Spleen (tissue), 11 donors: ENCODE data around the gene NT5DC2. TPM values are rescaled to one million over a fixed set of nuclear protein-coding genes. Genes with fewer than 3 reads are reported as not detected.
"Not testable (repeated sequence)": the region's sequence is repeated elsewhere in the genome, so short reads cannot be mapped to it uniquely, and the experiment has no call there.

ENCODE experiments used
- DNase-seq: peaks from one replicate; pipeline ENCODE4 v3.0.0-alpha.2; 2020
- H3K27ac ChIP-seq, 8 donors: fragments of 200-600 bp; sonication (generic) in 7 of 8; 1 replicate in 4 of 8; 2 replicates in 4 of 8; pipeline versions ENCODE4 v1.5.0 to v1.8.0; 2016 to 2021; ENCODE audit warnings: inconsistent platforms in 4 of 8, mild to moderate bottlenecking in 4 of 8, moderate library complexity in 1 of 8
- H3K27me3 ChIP-seq, 7 donors: fragments of 200-600 bp; sonication (generic) in 6 of 7; replicated peaks in 1 of 7; 1 replicate in 4 of 7; 2 replicates in 3 of 7; pipeline versions ENCODE4 v1.5.0 to v1.8.0; 2016 to 2021; ENCODE audit warnings: inconsistent platforms in 3 of 7, mild to moderate bottlenecking in 1 of 7
- H3K36me3 ChIP-seq, 6 donors: fragments of 200-600 bp; sonication (generic) in 5 of 6; 1 replicate in 4 of 6; 2 replicates in 2 of 6; pipeline versions ENCODE4 v1.5.0 to v1.8.0; 2016 to 2021; ENCODE audit warnings: inconsistent platforms in 2 of 6
- H3K4me1 ChIP-seq, 6 donors: fragments of 200-600 bp; sonication (generic) in 5 of 6; 1 replicate in 3 of 6; 2 replicates in 3 of 6; pipeline versions ENCODE4 v1.5.0 to v1.8.0; 2016 to 2021; ENCODE audit warnings: inconsistent platforms in 3 of 6
- H3K4me3 ChIP-seq, 8 donors: fragments of 200-600 bp; sonication (generic) in 7 of 8; 1 replicate in 4 of 8; 2 replicates in 4 of 8; pipeline versions ENCODE4 v1.5.0 to v1.8.0; 2016 to 2021; ENCODE audit warnings: inconsistent platforms in 4 of 8, mild to moderate bottlenecking in 4 of 8, moderate library complexity in 2 of 8
- H3K9me3 ChIP-seq, 8 donors: fragments of 200-600 bp; sonication (generic) in 7 of 8; 1 replicate in 4 of 8; 2 replicates in 4 of 8; pipeline versions ENCODE4 v1.5.0 to v1.8.0; 2016 to 2021; ENCODE audit warnings: inconsistent platforms in 4 of 8
- POLR2A ChIP-seq, 3 donors: fragments of 450-650 bp; IDR thresholded peaks; one replicate each; pipeline ENCODE4 v1.5.1; 2017; ENCODE audit warnings: antibody characterized with exemption in 3 of 3, mild to moderate bottlenecking in 1 of 3
- POLR2AphosphoS5 ChIP-seq, 3 donors: sonication (generic); formaldehyde crosslinking; IDR thresholded peaks; one replicate each; pipeline ENCODE4 v1.5.1; 2017; ENCODE audit warnings: antibody characterized with exemption in 3 of 3
- WGBS, 5 donors: extraction: QIAGEN DNeasy Blood & Tissue Kit in 3 of 5; methylation state at CpG; one replicate each; pipeline versions ENCODE4 v1.1.5 to v1.1.7; 2013 to 2018; 5-methylcytosine and 5-hydroxymethylcytosine counted together
- intact Hi-C: fragments of 100-400 bp; cut with DNase I; formaldehyde crosslinking; loops from one replicate; pipeline ENCODE4 v1.15.0; 2023; ENCODE audit warnings: low total_unique reads
- polyA plus RNA-seq, 3 donors: library from polyadenylated mRNA; stranded (reverse); fragments of 200-250 nt; gene quantifications; one replicate each; pipeline ENCODE4 v1.2.1, GENCODE V29; 2013
- total RNA-seq, 7 donors: library from RNA; depleted of rRNA in 3 of 7; stranded (reverse); fragments of >200 nt in 3 of 7; fragmentation: NEBNext Ultra II Directional in 4 of 7; extraction: Animal tissue kit (Norgen Biotek cat#: 25700) in 4 of 7; gene quantifications; one replicate each; pipeline versions ENCODE4 v1.1.0 to v1.2.1, GENCODE V29; 2016 to 2021
- TF ChIP-seq, protein P1 (sequence below), 11 experiments: fragments of 200-600 bp in 7 of 11; fragments of 450-650 bp in 4 of 11; sonication (generic) in 4 of 11; IDR thresholded peaks in 8 of 11; conservative IDR thresholded peaks in 3 of 11; 1 replicate in 7 of 11; 2 replicates in 4 of 11; pipeline versions ENCODE4 v1.4.0 to v1.8.0; 2016 to 2021; ENCODE audit warnings: antibody characterized with exemption in 11 of 11, inconsistent platforms in 4 of 11, mild to moderate bottlenecking in 1 of 11
- donor health status: healthy with polysubstance abuse.
- donor health status: DM: no; HTN: no; CAD: no; lungs with moderate emphysema.
- donor health status: DM: no; HTN: no; CAD: no.
- donor health status: Bipolar disorder and iron deficiency.
- donor health status: healthy.
- donor health status: DM: no; HTN: no; CAD: no.
- donor health status: DM: yes; HTN: yes; CAD: no.

NT5DC2 gene
- total and polyA plus RNA-seq, 10 donors = 7.8 to 26.0 (median 11.3) TPM

DNA sequence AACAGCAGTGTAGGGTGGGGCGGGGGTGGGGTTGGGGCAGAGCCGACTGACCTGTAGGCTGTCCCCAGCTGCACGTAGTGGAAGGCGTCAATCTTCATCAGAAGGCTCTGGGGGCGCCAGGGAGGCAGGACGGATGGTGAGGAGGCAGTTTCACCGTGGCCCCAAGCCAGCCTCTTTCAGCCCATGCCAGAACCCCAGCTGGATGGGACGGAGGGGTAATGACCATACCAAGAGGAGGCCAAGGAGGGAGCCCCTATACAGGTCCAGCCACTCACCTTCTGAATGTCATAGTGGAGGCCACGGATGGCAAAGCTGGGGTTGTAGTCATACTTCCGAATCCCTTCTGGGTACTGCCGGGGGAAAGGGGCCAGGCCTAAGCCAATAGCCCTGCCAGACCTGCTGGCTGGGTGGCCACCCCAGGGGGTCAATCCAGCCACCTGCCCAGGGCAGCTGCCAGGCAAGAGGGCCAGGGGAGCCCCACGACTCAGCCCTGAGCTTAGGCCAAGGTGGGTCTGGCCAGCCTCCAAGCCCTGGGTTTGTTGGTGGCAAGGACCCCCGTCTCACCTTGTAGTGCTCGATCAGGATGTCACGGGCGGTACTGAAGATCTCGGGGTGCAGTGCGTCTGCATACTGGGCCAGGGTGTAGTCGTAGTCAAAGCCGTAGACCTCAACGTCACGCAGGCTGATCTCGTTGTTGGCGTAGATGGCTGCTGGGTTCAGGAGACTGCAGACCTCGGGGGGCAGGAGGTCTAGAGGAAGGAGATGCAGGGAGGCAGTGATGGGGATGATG lies 4.9 kb downstream of the NT5DC2 start:
- intact Hi-C loops = no loop called here
- TF ChIP-seq POLR2AphosphoS5 (IDR thresholded peaks at IDR 0.05) = peak in 2 of 3 donors; percentile 27 to 72
- TF ChIP-seq, protein P1, sequence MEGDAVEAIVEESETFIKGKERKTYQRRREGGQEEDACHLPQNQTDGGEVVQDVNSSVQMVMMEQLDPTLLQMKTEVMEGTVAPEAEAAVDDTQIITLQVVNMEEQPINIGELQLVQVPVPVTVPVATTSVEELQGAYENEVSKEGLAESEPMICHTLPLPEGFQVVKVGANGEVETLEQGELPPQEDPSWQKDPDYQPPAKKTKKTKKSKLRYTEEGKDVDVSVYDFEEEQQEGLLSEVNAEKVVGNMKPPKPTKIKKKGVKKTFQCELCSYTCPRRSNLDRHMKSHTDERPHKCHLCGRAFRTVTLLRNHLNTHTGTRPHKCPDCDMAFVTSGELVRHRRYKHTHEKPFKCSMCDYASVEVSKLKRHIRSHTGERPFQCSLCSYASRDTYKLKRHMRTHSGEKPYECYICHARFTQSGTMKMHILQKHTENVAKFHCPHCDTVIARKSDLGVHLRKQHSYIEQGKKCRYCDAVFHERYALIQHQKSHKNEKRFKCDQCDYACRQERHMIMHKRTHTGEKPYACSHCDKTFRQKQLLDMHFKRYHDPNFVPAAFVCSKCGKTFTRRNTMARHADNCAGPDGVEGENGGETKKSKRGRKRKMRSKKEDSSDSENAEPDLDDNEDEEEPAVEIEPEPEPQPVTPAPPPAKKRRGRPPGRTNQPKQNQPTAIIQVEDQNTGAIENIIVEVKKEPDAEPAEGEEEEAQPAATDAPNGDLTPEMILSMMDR (IDR thresholded peaks at IDR 0.05 in 8 of 11, conservative IDR thresholded peaks at IDR 0.05 in 3 of 11) = no peak
- WGBS, 5 donors = 86 to 93% (median 89%) methylated on average over 22 to 25 of the region's 25 CpGs
- Histone ChIP-seq H3K4me1 (peaks cover 18 to 80% (median 43%) of the 10 kb centered on the region in 6 donors), H3K27me3 (peaks cover 0 to 17% (median 5%) of the 10 kb centered on the region in 7 donors), H3K4me3 (no peak overlapping the region), H3K9me3 (no peaks in the 10 kb centered on the region), H3K36me3 (peaks cover 0 to 44% (median 3%) of the 10 kb centered on the region in 6 donors), H3K27ac (peak overlapping the region in 1 of 8 donors; percentile 10)
- DNase-seq = peak; percentile 67

DNA sequence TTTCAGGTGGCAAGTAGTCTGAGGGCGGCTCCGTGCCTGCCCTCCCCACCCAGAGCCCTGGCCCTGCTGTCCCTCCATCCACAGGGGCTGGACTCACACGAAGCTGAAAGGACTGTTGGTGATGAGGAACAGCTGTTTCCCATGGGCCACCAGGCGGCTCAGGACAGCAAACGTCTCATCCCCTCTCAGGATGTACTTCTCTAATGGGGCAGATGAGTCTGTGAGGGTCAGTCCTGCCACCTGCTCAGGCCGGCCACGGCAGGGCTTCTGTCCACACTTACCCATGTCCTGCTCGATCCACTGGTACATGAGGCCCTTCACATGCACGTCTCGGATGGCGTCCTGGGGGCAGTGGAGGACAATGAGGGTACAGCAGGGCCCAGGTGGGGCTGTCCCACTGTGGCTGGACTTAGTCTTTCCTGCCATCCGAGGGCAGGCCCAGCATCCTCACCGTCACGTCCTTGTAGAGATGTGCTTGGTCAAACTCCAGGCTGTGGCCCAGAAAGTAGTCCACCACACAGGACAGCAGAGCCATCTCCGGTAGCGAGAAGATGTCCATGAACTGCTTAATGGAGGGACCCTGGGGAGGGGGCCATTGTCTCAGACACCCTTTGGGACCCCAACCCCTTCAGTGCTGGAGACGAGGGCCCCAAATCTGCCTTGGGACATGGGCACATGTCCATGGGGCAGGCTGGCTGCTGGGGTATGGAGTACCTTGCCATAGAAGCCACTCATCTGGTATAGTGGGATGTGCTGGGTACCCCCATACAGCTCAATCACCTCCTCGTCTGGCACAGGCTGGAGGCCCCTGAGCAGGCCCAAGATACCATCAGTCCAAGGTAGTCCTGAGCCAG lies 5.7 kb downstream of the NT5DC2 start:
- H3K27me3 ChIP-seq = peaks cover 0 to 12% (median 2%) of the 10 kb centered on the region in 7 donors
- H3K36me3 ChIP-seq = peaks cover 0 to 52% (median 7%) of the 10 kb centered on the region in 6 donors
- 81 to 89% (median 85%) methylated on average over 13 to 18 of the region's 18 CpGs for WGBS, 5 donors
- H3K4me1 ChIP-seq = peaks cover 17 to 83% (median 44%) of the 10 kb centered on the region in 6 donors
- peak; percentile 69 for DNase-seq
- no peak overlapping the region for H3K4me3 ChIP-seq
- H3K27ac ChIP-seq = peak overlapping the region in 1 of 8 donors; percentile 10
- TF ChIP-seq, protein P1 (IDR thresholded peaks at IDR 0.05 in 8 of 11, conservative IDR thresholded peaks at IDR 0.05 in 3 of 11) = no peak
- TF ChIP-seq POLR2A (IDR thresholded peaks at IDR 0.05) = no peak
- peak; percentile 32 to 52 (median 40) for TF ChIP-seq POLR2AphosphoS5 (IDR thresholded peaks at IDR 0.05)
- intact Hi-C loops = no loop called here
- H3K9me3 ChIP-seq = no peaks in the 10 kb centered on the region

DNA sequence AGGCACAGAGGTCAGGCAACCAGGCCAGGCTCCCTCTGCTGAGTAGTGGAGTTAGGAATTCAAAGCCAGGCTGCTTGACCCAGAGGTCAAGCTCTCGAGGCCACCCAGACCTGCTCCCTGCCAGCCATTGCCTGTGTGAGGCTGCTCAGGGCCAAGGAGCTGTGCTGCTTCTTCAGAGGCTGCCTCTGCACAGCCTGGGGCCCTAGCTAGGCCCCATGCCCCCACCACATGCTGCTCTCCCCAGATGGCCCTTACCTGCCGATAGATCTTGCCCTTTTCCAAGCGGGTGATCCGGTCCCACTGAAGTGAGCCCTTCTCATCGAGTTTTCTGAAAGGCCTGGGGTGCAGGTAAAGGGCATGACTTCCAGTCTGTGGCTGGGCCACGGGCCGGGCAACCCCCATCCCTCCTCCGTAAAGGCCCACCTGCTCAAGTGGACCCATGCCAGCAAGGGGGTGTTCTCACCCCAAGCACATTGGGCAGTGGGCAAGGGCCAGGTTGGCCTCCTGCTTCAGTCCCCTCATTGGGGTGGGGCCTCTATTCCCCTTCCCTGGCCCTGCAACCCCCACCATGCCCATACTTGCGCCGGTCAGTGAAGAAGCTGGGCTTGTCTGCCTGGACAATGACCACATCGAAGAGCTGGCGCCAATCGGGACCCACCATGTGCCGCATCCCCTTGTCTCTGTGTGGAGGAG lies 6.5 kb downstream of the NT5DC2 start:
- intact Hi-C loops = no loop called here
- Histone ChIP-seq H3K9me3 (no peaks in the 10 kb centered on the region), H3K4me3 (no peak overlapping the region), H3K4me1 (peaks cover 10 to 83% (median 39%) of the 10 kb centered on the region in 6 donors), H3K27ac (peak overlapping the region in 2 of 8 donors; percentile 10 to 28), H3K36me3 (peaks cover 0 to 60% (median 11%) of the 10 kb centered on the region in 6 donors), H3K27me3 (peaks cover 0 to 4% (median 0%) of the 10 kb centered on the region in 7 donors)
- peak; percentile 66 for DNase-seq
- 83 to 97% (median 90%) methylated on average over 10 to 14 of the region's 14 CpGs for WGBS, 5 donors
- TF ChIP-seq POLR2A (IDR thresholded peaks at IDR 0.05) (no peak), POLR2AphosphoS5 (IDR thresholded peaks at IDR 0.05) (peak in 2 of 3 donors; percentile 40 to 52)

DNA sequence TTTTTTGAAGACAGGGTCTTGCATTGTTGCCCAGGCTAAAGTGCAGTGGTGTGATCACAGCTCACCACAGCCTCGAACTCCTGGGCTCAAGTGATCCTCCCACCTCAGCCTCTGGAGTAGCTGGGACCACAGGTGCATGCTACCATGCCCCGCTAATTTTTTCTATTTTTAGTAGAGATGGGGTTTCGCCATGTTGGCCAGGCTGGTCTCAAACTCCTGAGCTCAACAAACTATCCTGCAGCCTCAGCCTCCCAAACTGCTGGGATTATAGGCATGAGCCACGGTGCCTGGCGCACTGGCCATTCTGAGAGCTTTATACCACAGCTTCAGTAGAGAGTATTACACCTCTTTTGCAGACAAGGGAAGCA lies 7.0 kb downstream of the NT5DC2 start:
- peaks cover 10 to 81% (median 38%) of the 10 kb centered on the region in 6 donors for H3K4me1 ChIP-seq
- DNase-seq, intact Hi-C loops, H3K9me3 ChIP-seq, H3K4me3 ChIP-seq, H3K27me3 ChIP-seq: not testable (repeated sequence)
- H3K36me3 ChIP-seq = peaks cover 0 to 65% (median 15%) of the 10 kb centered on the region in 6 donors
- H3K27ac ChIP-seq = peak overlapping the region in 5 of 8 donors; percentile 28 to 68 (median 61)
- WGBS, 5 donors = 88 to 96% (median 90%) methylated on average over 5 of the region's 5 CpGs
